Anterior cingulate cortex (tissue), 58 donors: Measurements from ENCODE around the gene GMEB1.
"Not testable (repeated sequence)": the region's sequence is repeated elsewhere in the genome, so short reads cannot be mapped to it uniquely, and the experiment has no call there.

Source experiments
- DNase-seq, 58 donors: peaks; one replicate each; lab custom pipeline; 2025; lab: John Stamatoyannopoulos, UW

Gene GMEB1

GRCh38 chr1:28668956-28669723, 556 bp downstream of the GMEB1 start:
- DNase-seq, result peak in 48 of 58 donors; percentile 9 to 75 (median 47)

GRCh38 chr1:28671254-28671780, 2.7 kb downstream of the GMEB1 start:
- no peak for DNase-seq

- not testable (repeated sequence) for DNase-seq
Measured at GRCh38 chr1:28672971-28673370, 4.4 kb downstream of the GMEB1 start.

GRCh38 chr1:28675924-28676257, 7.3 kb downstream of the GMEB1 start:
- no peak for DNase-seq

- DNase-seq, result no peak
Measured at GRCh38 chr1:28680151-28680550, 11.6 kb downstream of the GMEB1 start.

- no peak for DNase-seq
Measured at GRCh38 chr1:28682840-28683239, 14.3 kb downstream of the GMEB1 start.

- DNase-seq, result no peak
Measured at GRCh38 chr1:28684937-28685336, 16.4 kb downstream of the GMEB1 start.

GRCh38 chr1:28691627-28692026, 23.0 kb downstream of the GMEB1 start:
- not testable (repeated sequence) for DNase-seq

- no peak for DNase-seq
Measured at GRCh38 chr1:28703629-28704028, 35.0 kb downstream of the GMEB1 start.

GRCh38 chr1:28716336-28716735, 47.8 kb downstream of the GMEB1 start:
- peak in 22 of 58 donors; percentile 4 to 62 (median 22) for DNase-seq

- no peak for DNase-seq
Measured at GRCh38 chr1:28718166-28718565, 49.6 kb downstream of the GMEB1 start.

GRCh38 chr1:28718586-28719331, 50.2 kb downstream of the GMEB1 start:
- DNase-seq, result peak in 4 of 58 donors; percentile 1 to 9 (median 4)

GRCh38 chr1:28719332-28719619, 50.7 kb downstream of the GMEB1 start:
- no peak for DNase-seq

GRCh38 chr1:28720376-28720775, 51.8 kb downstream of the GMEB1 start:
- DNase-seq, result no peak

- DNase-seq, result not testable (repeated sequence)
Measured at GRCh38 chr1:28721927-28722326, 53.3 kb downstream of the GMEB1 start.

GRCh38 chr1:28725365-28725764, 56.8 kb downstream of the GMEB1 start:
- not testable (repeated sequence) for DNase-seq

GRCh38 chr1:28735961-28736449, 67.4 kb downstream of the GMEB1 start:
- no peak for DNase-seq

- DNase-seq, result peak; percentile 60 to 97 (median 92)
Measured at GRCh38 chr1:28736450-28737306, 68.1 kb downstream of the GMEB1 start, which contains the start of gene YTHDF2. Gene YTHDF2 (plus strand): TSS chr1:28736940. CDS start chr1:28737121, 181 bp downstream.

- DNase-seq, result peak in 15 of 58 donors; percentile 3 to 47 (median 20)
Measured at GRCh38 chr1:28737307-28738132, 68.9 kb downstream of the GMEB1 start.

- no peak for DNase-seq
Measured at GRCh38 chr1:28740118-28740517, 71.5 kb downstream of the GMEB1 start.
